Measurements from ENCODE around the gene CD58. TPM values are rescaled to one million over a fixed set of nuclear protein-coding genes. Genes with fewer than 3 reads are reported as not detected.

CD58 gene
- total RNA-seq, 1 experiment from 2014 or later: 8.0 TPM

- no peak for DNase-seq (ENCODE audit: low spot score)
Observed at GRCh38 chr1:116472431-116472961, 98.3 kb downstream of the CD58 start.

- no peak for DNase-seq (ENCODE audit: low spot score)
Observed at GRCh38 chr1:116471241-116471640, 99.6 kb downstream of the CD58 start.

- no peak for DNase-seq (ENCODE audit: low spot score)
Observed at GRCh38 chr1:116470671-116471070, 100.2 kb downstream of the CD58 start.

GRCh38 chr1:116466810-116467557 is 103.8 kb downstream of the CD58 start:
- no peak for DNase-seq (ENCODE audit: low spot score)

- no peak for DNase-seq (ENCODE audit: low spot score)
Observed at GRCh38 chr1:116465845-116466685, 104.8 kb downstream of the CD58 start.

GRCh38 chr1:116465477-116465844 is 105.4 kb downstream of the CD58 start:
- no peak for DNase-seq (ENCODE audit: low spot score)

Small RNA genes within 50 kb of the gene (small RNA-seq; reads per million reads assigned to genes)
- not detected for gene MIR548AC

Other genes with a start within 250 kb of the CD58 start
- gene ATP1A1, start 197.8 kb downstream of the CD58 start, total RNA-seq (2014; rRNA removed; shearing (Covaris generic)): 119 and 151 TPM in 2 replicates
- 27.2 and 31.0 TPM in 2 replicates for gene IGSF3, start 96.7 kb upstream of the CD58 start, total RNA-seq (2014; rRNA removed; shearing (Covaris generic))
- not detected in 2 replicates for gene CD2, start 183.4 kb upstream of the CD58 start, total RNA-seq (2014; rRNA removed; shearing (Covaris generic))